ENCODE measurements around the gene CHSY3.
A peak's percentile ranks its signal among the peaks of the same experiment; 100 is the strongest.

Gene CHSY3

DNA sequence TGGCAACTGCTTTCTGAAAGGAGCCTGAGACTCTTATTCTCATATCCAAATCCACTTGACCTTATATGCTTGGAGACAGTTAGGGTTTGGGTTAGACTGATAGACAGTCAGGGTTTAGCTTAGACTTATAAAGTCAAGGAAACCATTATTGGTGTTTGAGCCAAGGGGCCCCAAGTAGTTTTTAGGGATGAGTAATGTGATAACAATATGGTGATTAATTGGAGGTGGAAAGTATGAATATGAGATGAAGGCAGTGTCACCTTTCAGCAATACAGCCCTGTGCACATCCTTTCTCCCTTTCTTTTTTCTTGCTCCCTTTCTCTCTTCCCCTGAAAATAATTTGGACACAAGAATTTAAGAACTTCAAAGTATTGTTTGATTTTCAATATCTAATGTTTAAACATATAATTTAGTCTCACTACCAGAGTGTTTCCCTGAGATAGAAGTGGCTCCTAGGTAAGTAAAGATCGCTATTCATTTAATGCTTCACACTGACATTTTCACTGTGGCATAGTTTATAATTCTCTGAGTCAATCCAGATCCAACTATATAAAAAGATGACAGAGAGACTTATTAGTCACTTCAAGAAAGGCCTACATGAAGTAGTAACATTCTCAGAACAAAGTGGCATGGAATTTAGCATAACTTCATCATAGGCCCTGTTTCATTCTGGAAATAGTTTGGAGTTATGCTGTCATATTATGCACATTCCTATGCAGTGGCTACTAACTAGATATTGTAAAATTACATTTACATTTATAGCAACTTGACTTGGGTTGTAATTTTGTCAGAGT lies 200.8 kb downstream of the CHSY3 start:
- no peaks in the 10 kb centered on the region for H3K36me3 ChIP-seq (ENCODE audit: control insufficient read depth, low read length)
- H3K27ac ChIP-seq (ENCODE audit: low read depth, low read length), result no peak overlapping the region
- H3K9me2 ChIP-seq (replicated peaks; ENCODE audit: control insufficient read depth, low read length), result no peaks in the 10 kb centered on the region
- H3K79me2 ChIP-seq (ENCODE audit: control insufficient read depth, low read length), result no peaks in the 10 kb centered on the region
- H3K27me3 ChIP-seq (ENCODE audit: control insufficient read depth, low read length), result no peaks in the 10 kb centered on the region
- H4K20me1 ChIP-seq (ENCODE audit: control insufficient read depth, insufficient read depth, low read depth, low read length), result no peaks in the 10 kb centered on the region
- H3K4me2 ChIP-seq (ENCODE audit: low read length), result no peak overlapping the region
- H3K4me3 ChIP-seq (ENCODE audit: low read length), result no peak overlapping the region
- H3F3A ChIP-seq (ENCODE audit: control insufficient read depth, insufficient read depth), result no peaks in the 10 kb centered on the region
- H3K4me1 ChIP-seq (ENCODE audit: control insufficient read depth, low read length), result no peaks in the 10 kb centered on the region
- H3K9me3 ChIP-seq (ENCODE audit: control insufficient read depth, insufficient read depth, low read length), result no peaks in the 10 kb centered on the region
- no peak for TF ChIP-seq CTCF (IDR thresholded peaks at IDR 0.05; ENCODE audit: low read depth, low read length, poor library complexity, severe bottlenecking)
- no peak for TF ChIP-seq EZH2phosphoT487 (IDR thresholded peaks at IDR 0.05; ENCODE audit: borderline replicate concordance, low read length)

DNA sequence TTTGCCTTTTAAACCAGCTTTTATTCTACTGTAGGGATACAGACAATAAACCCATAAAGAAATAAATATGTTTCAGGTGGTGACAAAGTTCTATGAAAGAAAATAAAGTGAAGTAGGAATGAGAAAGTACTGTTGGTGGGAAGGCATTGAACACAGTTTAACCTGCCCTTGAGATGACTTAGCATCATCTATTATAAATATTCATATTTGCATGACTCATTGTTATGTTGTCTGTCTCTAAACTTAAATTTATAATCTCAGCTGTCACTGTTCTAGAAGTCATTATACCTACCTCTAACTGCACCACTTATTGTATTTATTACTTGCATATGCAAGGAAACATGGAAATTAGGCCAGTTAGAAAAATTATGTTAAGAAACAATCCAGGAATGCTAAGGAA lies 202.2 kb downstream of the CHSY3 start:
- H3K9me2 ChIP-seq (replicated peaks; ENCODE audit: control insufficient read depth, low read length), result no peaks in the 10 kb centered on the region
- H3K4me1 ChIP-seq (ENCODE audit: control insufficient read depth, low read length), result no peaks in the 10 kb centered on the region; the same call in 1 of the 2 replicates
- TF ChIP-seq EZH2phosphoT487 (IDR thresholded peaks at IDR 0.05; ENCODE audit: borderline replicate concordance, low read length), result no peak
- no peak for TF ChIP-seq CTCF (IDR thresholded peaks at IDR 0.05; ENCODE audit: low read depth, low read length, poor library complexity, severe bottlenecking)

DNA sequence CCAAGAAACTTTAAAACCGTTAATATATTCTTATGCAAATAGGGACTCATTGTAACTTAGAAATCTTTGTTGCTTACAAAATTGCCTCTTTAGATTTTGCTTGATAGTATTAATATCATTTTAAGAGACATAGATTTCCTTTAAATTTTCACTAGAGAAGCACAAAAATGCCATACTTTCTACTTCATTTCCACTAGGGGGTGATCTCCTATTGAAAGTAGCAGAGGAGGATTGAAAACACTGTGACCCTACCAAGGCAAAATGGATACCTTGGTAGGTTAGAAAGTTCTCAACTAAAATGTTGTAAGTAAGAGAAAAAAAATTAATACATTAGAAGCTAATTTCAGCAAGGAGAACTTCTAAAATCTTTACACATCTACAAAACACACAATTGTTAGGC lies 204.9 kb downstream of the CHSY3 start:
- Histone ChIP-seq H3K9me2 (replicated peaks; ENCODE audit: control insufficient read depth, low read length) (no peaks in the 10 kb centered on the region), H3K27ac (ENCODE audit: low read depth, low read length) (no peak overlapping the region), H3K79me2 (ENCODE audit: control insufficient read depth, low read length) (no peaks in the 10 kb centered on the region), H3K4me1 (ENCODE audit: control insufficient read depth, low read length) (peaks cover 12% of the 10 kb centered on the region), H3K36me3 (ENCODE audit: control insufficient read depth, low read length) (no peaks in the 10 kb centered on the region), H3K27me3 (ENCODE audit: control insufficient read depth, low read length) (no peaks in the 10 kb centered on the region), H3K9me3 (ENCODE audit: control insufficient read depth, insufficient read depth, low read length) (no peaks in the 10 kb centered on the region), H3F3A (ENCODE audit: control insufficient read depth, insufficient read depth) (no peaks in the 10 kb centered on the region), H3K4me3 (ENCODE audit: low read length) (no peak overlapping the region), H4K20me1 (ENCODE audit: control insufficient read depth, insufficient read depth, low read depth, low read length) (no peaks in the 10 kb centered on the region), H3K4me2 (ENCODE audit: low read length) (no peak overlapping the region)
- peak; percentile 66 for TF ChIP-seq CTCF (IDR thresholded peaks at IDR 0.05; ENCODE audit: low read depth, low read length, poor library complexity, severe bottlenecking)
- TF ChIP-seq EZH2phosphoT487 (IDR thresholded peaks at IDR 0.05; ENCODE audit: borderline replicate concordance, low read length), result no peak

More for the DNA sequence above, 202.2 kb downstream of the CHSY3 start:
- Histone ChIP-seq H3K4me2 (ENCODE audit: low read length) (no peak overlapping the region), H3K36me3 (ENCODE audit: control insufficient read depth, low read length) (no peaks in the 10 kb centered on the region), H4K20me1 (ENCODE audit: control insufficient read depth, insufficient read depth, low read depth, low read length) (no peaks in the 10 kb centered on the region), H3K4me3 (ENCODE audit: low read length) (no peak overlapping the region), H3K79me2 (ENCODE audit: control insufficient read depth, low read length) (no peaks in the 10 kb centered on the region), H3F3A (ENCODE audit: control insufficient read depth, insufficient read depth) (no peaks in the 10 kb centered on the region), H3K9me3 (ENCODE audit: control insufficient read depth, insufficient read depth, low read length) (no peaks in the 10 kb centered on the region), H3K27me3 (ENCODE audit: control insufficient read depth, low read length) (no peaks in the 10 kb centered on the region), H3K27ac (ENCODE audit: low read depth, low read length) (no peak overlapping the region)
